Esophagus (tissue), 2 donors: Measurements from ENCODE around the gene HOXA5. TPM values are rescaled to one million over a fixed set of nuclear protein-coding genes. Genes with fewer than 3 reads are reported as not detected.

ENCODE experiments used
- H3K27ac ChIP-seq, 2 donors: one replicate each; pipeline ENCODE4 v1.5.1; 2013; ENCODE audit warnings: low read depth in 2 of 2, mild to moderate bottlenecking in 2 of 2, inconsistent platforms in 1 of 2, low read length in 1 of 2, moderate library complexity in 1 of 2
- H3K27me3 ChIP-seq, 2 donors: one replicate each; pipeline ENCODE4 v1.6.1; 2013; ENCODE audit warnings: low read length in 2 of 2, control low read depth in 1 of 2, mild to moderate bottlenecking in 1 of 2; ENCODE audit not compliant: insufficient read depth in 2 of 2, control insufficient read depth in 1 of 2
- H3K36me3 ChIP-seq, 2 donors: one replicate each; pipeline ENCODE4 v1.6.1; 2013; ENCODE audit warnings: low read length in 1 of 2; ENCODE audit not compliant: control insufficient read depth in 2 of 2, insufficient read depth in 2 of 2
- H3K4me1 ChIP-seq, 2 donors: one replicate each; pipeline ENCODE4 v1.6.1; 2013; ENCODE audit warnings: low read length in 1 of 2; ENCODE audit not compliant: control insufficient read depth in 2 of 2, insufficient read depth in 2 of 2
- H3K4me3 ChIP-seq, 2 donors: one replicate each; pipeline ENCODE4 v1.5.1; 2013; ENCODE audit warnings: low read length in 2 of 2, mild to moderate bottlenecking in 2 of 2, low read depth in 1 of 2, moderate library complexity in 1 of 2
- H3K9me3 ChIP-seq, 2 donors: one replicate each; pipeline ENCODE4 v1.6.1; 2013; ENCODE audit warnings: mild to moderate bottlenecking in 2 of 2, low read depth in 1 of 2, low read length in 1 of 2, moderate library complexity in 1 of 2; ENCODE audit not compliant: control insufficient read depth in 2 of 2, insufficient read depth in 1 of 2
- WGBS, 2 donors: extraction: QIAGEN DNeasy Blood & Tissue Kit; methylation state at CpG; one replicate each; pipeline ENCODE4 v1.1.7; 2013; 5-methylcytosine and 5-hydroxymethylcytosine counted together
- polyA plus RNA-seq, 2 donors: library from polyadenylated mRNA; stranded (reverse); fragments of 200-250 nt; gene quantifications; one replicate each; pipeline ENCODE4 v1.2.3, GENCODE V29; 2013
- donor health status: healthy with polysubstance abuse.
- donor health status: Bipolar disorder and iron deficiency.

The HOXA5 gene
- polyA plus RNA-seq, 2 donors = 1.7 to 3.5 TPM

DNA sequence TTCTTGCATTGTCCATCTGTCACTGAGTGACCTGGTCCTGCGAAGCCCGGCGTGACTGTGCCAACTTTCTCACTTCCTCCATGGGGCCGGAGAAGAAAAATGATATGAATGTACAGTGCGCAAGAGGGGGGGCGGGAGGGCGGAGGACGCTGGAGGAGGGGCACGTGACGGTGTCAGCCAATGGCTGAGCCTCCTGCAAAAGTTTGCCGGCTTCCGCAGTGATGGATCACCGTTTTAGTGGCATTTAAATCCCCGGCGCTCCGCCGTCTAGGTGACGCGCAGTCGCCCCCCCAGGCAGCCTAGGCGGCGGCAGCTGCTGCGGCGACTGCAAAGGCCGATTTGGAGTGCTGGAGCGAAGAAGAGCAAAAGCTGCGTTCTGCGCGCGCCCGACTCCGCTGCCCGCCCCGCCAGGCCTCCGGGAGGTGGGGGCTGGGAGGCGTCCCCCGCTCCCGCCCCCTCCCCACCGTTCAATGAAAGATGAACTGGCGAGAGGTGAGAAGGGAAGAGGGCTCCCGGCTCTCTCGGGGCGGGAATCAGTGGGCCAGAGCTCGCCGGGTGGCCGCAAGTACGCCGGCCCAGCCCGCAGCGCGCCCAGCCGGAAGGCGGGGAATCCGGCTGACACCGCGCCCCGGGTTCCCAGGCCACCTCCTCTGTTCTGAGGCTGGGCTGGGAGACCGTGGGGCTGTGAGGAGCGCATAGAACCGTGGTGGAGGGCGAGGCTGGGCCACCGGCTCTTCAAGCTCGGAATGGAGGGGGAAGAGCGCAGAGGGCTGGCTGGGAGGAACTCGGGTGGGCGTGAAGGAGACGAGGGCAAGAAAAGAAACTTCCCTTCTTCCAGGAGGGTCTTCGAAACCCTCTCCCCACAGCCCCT, 47.3 kb downstream of the HOXA5 start, which contains the start of gene HOXA1:
HOXA1 (minus strand) TSS at position 104 of the 871 bp plus-strand sequence; CDS start at position 16, 88 bp downstream.
- Histone ChIP-seq H3K4me3 (peak within 1 kb of the TSS; percentile 89 to 91), H3K4me1 (peaks cover 4 to 5% of the 10 kb centered on the region in 2 donors), H3K27me3 (no peaks in the 10 kb centered on the region), H3K36me3 (no peaks in the 10 kb centered on the region), H3K27ac (peak within 1 kb of the TSS; percentile 95 to 97), H3K9me3 (no peaks in the 10 kb centered on the region)
- WGBS, 2 donors = 0 to 1% methylated on average over 58 to 68 of the region's 68 CpGs

DNA sequence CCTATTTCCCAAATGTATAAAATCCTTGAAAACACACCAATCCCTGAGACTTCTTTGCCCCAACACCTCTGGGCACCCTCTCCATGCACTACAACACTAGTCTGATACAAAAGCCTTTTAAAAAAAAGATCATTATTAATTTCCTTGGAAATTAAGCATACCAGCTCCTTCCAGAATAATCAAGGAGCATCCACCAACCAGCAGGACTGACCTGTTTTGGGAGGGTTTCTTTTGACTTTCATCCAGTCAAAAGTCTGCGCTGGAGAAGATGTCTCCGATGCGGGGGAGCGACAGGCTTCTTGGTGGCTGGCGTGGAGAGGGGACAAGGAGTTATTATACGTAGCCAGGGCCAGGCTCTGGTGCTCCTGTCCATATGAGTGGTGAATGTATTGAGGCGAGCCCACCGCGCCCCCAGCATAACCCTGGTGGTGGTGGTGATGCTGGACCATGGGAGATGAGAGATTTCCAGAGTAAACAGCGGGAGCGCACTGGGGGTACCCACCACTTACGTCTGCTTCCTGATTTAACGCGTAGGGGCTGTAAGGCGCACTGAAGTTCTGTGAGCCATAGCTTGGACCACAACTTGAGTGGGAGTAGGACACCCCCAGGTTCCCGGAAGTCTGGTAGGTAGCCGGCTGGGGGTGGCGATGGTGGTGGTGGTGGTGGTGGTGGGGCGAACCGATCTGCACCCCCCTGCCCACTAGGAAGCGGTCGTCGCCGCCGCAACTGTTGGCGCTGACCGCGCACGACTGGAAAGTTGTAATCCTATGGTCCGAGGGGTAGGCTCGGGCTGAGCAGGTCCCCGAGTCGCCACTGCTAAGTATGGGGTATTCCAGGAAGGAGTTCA, 48.2 kb downstream of the HOXA5 start:
- Histone ChIP-seq H3K4me1 (peaks cover 4 to 5% of the 10 kb centered on the region in 2 donors), H3K4me3 (peak overlapping the region; percentile 89 to 91), H3K27me3 (no peaks in the 10 kb centered on the region), H3K36me3 (no peaks in the 10 kb centered on the region), H3K9me3 (no peaks in the 10 kb centered on the region), H3K27ac (peak overlapping the region; percentile 20 to 68)
- WGBS, 2 donors = 11 to 14% methylated on average over 30 to 33 of the region's 33 CpGs

DNA sequence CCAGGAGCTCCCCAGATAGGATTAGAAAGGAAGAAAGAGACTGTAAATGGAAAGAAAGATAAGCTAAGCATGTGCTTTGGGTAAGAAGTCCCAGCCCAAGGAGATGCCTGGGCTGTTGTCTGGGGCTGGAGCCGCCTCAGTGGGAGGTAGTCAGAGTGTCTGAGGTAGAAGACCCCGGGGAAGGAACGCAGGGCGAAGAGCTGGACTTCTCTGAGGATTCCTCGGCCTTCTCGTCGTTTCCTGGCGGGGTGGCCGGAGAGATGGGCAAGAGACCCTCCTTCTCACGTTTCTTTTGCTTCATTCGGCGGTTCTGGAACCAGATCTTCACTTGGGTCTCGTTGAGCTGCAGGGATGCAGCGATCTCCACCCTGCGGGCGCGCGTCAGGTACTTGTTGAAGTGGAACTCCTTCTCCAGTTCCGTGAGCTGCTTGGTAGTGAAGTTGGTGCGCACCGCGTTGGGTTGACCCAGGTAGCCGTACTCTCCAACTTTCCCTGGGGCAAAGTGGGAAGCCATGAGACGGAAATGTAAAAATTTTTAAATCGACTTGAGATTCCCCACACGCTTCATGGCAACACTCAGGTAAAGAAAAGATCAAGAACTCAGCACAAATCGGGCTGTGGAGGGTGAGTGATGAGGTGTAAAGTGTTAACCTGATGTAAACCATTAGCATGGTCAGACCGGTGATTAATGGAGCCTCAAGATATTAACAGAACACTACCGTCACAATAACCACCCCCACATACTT, 49.0 kb downstream of the HOXA5 start:
- WGBS, 2 donors = 60 to 72% methylated on average over 29 of the region's 29 CpGs
- H3K36me3 ChIP-seq = no peaks in the 10 kb centered on the region
- no peaks in the 10 kb centered on the region for H3K9me3 ChIP-seq
- peak overlapping the region in 1 of 2 donors; percentile 91 for H3K4me3 ChIP-seq
- H3K27me3 ChIP-seq = no peaks in the 10 kb centered on the region
- H3K27ac ChIP-seq = no peak overlapping the region
- H3K4me1 ChIP-seq = peaks cover 4 to 5% of the 10 kb centered on the region in 2 donors

DNA sequence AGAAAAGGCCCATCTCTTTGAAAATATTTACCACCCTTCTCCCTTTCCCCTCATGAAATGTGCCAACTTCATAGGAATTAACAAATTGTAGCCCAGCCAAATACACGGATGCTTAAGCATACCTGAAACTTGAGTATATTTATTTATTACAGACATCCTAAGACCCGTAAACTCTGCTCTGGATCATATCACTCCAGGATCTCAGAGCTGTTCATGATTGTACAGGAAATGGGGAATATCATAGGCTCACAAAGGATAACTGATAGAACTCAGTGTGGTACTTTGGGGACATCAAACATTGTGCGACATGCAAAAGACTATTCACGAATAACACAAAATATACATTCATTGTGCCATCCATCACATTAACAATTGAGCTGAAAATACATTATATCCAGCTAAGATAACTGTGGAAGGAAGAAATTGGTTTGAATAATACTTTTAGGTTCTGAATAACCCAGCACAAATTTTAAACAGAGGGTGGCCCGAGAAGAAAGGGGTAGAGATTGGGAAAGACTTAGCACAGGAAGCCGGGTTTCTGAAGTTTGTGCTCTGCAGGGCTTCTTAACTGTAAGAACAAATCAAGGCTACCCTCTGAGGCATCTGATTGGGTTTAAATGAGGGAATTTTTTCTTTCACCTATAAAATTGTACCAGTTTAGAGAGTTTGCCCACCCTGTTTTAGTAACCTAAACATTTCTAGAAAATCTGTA, 50.1 kb downstream of the HOXA5 start:
- H3K4me1 ChIP-seq = peaks cover 4 to 5% of the 10 kb centered on the region in 2 donors
- H3K9me3 ChIP-seq = no peaks in the 10 kb centered on the region
- H3K27me3 ChIP-seq = peaks cover 0 to 2% of the 10 kb centered on the region in 2 donors
- WGBS, 2 donors = 71 to 77% methylated on average over 6 of the region's 6 CpGs
- no peaks in the 10 kb centered on the region for H3K36me3 ChIP-seq
- no peak overlapping the region for H3K4me3 ChIP-seq
- H3K27ac ChIP-seq = no peak overlapping the region

- Histone ChIP-seq H3K4me1 (peaks cover 4 to 5% of the 10 kb centered on the region in 2 donors), H3K9me3 (no peaks in the 10 kb centered on the region), H3K27ac (no peak overlapping the region), H3K27me3 (peaks cover 0 to 4% of the 10 kb centered on the region in 2 donors), H3K4me3 (no peak overlapping the region), H3K36me3 (no peaks in the 10 kb centered on the region)
- 70 to 90% methylated on average over 1 of the region's 1 CpG for WGBS, 2 donors
Observed at GRCh38 chr7:27092819-27093110, 50.7 kb downstream of the HOXA5 start.

- Histone ChIP-seq H3K4me3 (no peak overlapping the region), H3K9me3 (no peaks in the 10 kb centered on the region), H3K4me1 (peaks cover 4 to 5% of the 10 kb centered on the region in 2 donors), H3K27me3 (peaks cover 0 to 4% of the 10 kb centered on the region in 2 donors), H3K36me3 (no peaks in the 10 kb centered on the region), H3K27ac (no peak overlapping the region)
- WGBS, 2 donors = 67 to 78% methylated on average over 9 of the region's 9 CpGs
Observed at GRCh38 chr7:27091941-27092818, 51.3 kb downstream of the HOXA5 start.

GRCh38 chr7:27091105-27091504, 52.4 kb downstream of the HOXA5 start:
- 37 to 52% methylated on average over 3 of the region's 3 CpGs for WGBS, 2 donors
- peaks cover 4 to 5% of the 10 kb centered on the region in 2 donors for H3K4me1 ChIP-seq
- no peaks in the 10 kb centered on the region for H3K36me3 ChIP-seq
- H3K4me3 ChIP-seq = no peak overlapping the region
- no peaks in the 10 kb centered on the region for H3K9me3 ChIP-seq
- no peak overlapping the region for H3K27ac ChIP-seq
- H3K27me3 ChIP-seq = peaks cover 0 to 4% of the 10 kb centered on the region in 2 donors
